SK-N-SH (cell line): ENCODE results near the gene MAPK8IP1. TPM values are rescaled to one million over a fixed set of nuclear protein-coding genes. Genes with fewer than 3 reads are reported as not detected.
A peak's percentile ranks its signal among the peaks of the same experiment; 100 is the strongest.

Source experiments
- CTCF ChIA-PET: fragments of 300-600, 350-600 bp; formaldehyde crosslinking; extraction: SDS; loops from one replicate; lab custom pipeline; 2021; lab: Yijun Ruan, JAX
- POLR2A ChIA-PET: fragments of 350-600 bp; sonication (Branson Sonifier 250); formaldehyde crosslinking; extraction: SDS; loops from one replicate; lab custom pipeline; 2020; ENCODE audit warnings: antibody characterized with exemption, inconsistent platforms; lab: Yijun Ruan, JAX
- DNase-seq: peaks from one replicate; pipeline ENCODE4 v3.0.0; 2012
- H2AFZ ChIP-seq: fragments of 200-600 bp; sonication (generic); 2 replicates; pipeline ENCODE4 v1.8.1; 2016; ENCODE audit warnings: antibody characterized with exemption, mild to moderate bottlenecking, low read depth
- H3F3A ChIP-seq: fragments of 200-600 bp; sonication (generic); replicated peaks from 2 replicates; pipeline ENCODE3; 2016; ENCODE audit warnings: antibody characterized with exemption, mild to moderate bottlenecking; ENCODE audit not compliant: insufficient read depth
- H3K27ac ChIP-seq, 2 experiments: fragments of 200-500 bp in 1 of 2; fragments of 200-600 bp in 1 of 2; sonication (Bioruptor generic) in 1 of 2; sonication (generic), shearing (Covaris generic) in 1 of 2; 2 replicates each; pipeline versions ENCODE4 v1.5.1 to v1.6.1; 2014 to 2016; ENCODE audit warnings: low read depth in 2 of 2, inconsistent platforms in 1 of 2, low read length in 1 of 2, mild to moderate bottlenecking in 1 of 2, mixed read lengths in 1 of 2
- H3K27me3 ChIP-seq: fragments of 200-600 bp; sonication (generic), shearing (Covaris generic); 2 replicates; pipeline ENCODE4 v1.6.1; 2016; ENCODE audit warnings: mixed run types; ENCODE audit not compliant: insufficient read depth
- H3K36me3 ChIP-seq, 2 experiments: fragments of 200-500 bp in 1 of 2; fragments of 200-600 bp in 1 of 2; sonication (Bioruptor generic) in 1 of 2; sonication (generic) in 1 of 2; replicated peaks in 1 of 2; 2 replicates each; pipeline versions ENCODE3 to v1.5.1; 2014 to 2016; ENCODE audit warnings: low read length in 1 of 2, mild to moderate bottlenecking in 1 of 2; ENCODE audit not compliant: insufficient read depth in 2 of 2, control insufficient read depth in 1 of 2
- H3K4me1 ChIP-seq, 2 experiments: fragments of 200-500 bp in 1 of 2; fragments of 200-600 bp in 1 of 2; sonication (Bioruptor generic) in 1 of 2; sonication (generic), shearing (Covaris generic) in 1 of 2; 2 replicates each; pipeline versions ENCODE4 v1.5.1 to v1.6.1; 2014 to 2016; ENCODE audit warnings: low read depth in 1 of 2, low read length in 1 of 2, mixed run types in 1 of 2; ENCODE audit not compliant: insufficient read depth in 2 of 2, control insufficient read depth in 1 of 2
- H3K4me2 ChIP-seq: fragments of 200-600 bp; sonication (generic), shearing (Covaris generic); 2 replicates; pipeline ENCODE4 v1.6.1; 2017; ENCODE audit warnings: mixed run types
- H3K4me3 ChIP-seq, 2 experiments: fragments of 200-500 bp in 1 of 2; fragments of 200-600 bp in 1 of 2; sonication (Bioruptor generic) in 1 of 2; sonication (generic), shearing (Covaris generic) in 1 of 2; 2 replicates each; pipeline versions ENCODE4 v1.5.1 to v1.8.1; 2014 to 2016; ENCODE audit warnings: low read depth in 2 of 2, inconsistent platforms in 1 of 2, low read length in 1 of 2, mild to moderate bottlenecking in 1 of 2, mixed read lengths in 1 of 2, moderate library complexity in 1 of 2
- H3K79me2 ChIP-seq: fragments of 200-600 bp; sonication (generic); 2 replicates; pipeline ENCODE4 v1.8.1; 2017; ENCODE audit warnings: mild to moderate bottlenecking; ENCODE audit not compliant: insufficient read depth
- H3K9ac ChIP-seq: fragments of 200-600 bp; sonication (generic); 2 replicates; pipeline ENCODE4 v1.6.1; 2017; ENCODE audit warnings: mixed run types
- H3K9me2 ChIP-seq: fragments of 200-600 bp; sonication (generic); 2 replicates; pipeline ENCODE4 v1.6.1; 2017; ENCODE audit warnings: mixed run types
- H3K9me3 ChIP-seq: fragments of 200-600 bp; sonication (generic); 2 replicates; pipeline ENCODE4 v1.6.1; 2017; ENCODE audit warnings: mixed run types, mild to moderate bottlenecking, moderate library complexity
- H4K20me1 ChIP-seq: fragments of 200-600 bp; sonication (generic); 2 replicates; pipeline ENCODE4 v1.6.1; 2017; ENCODE audit warnings: mild to moderate bottlenecking, mixed run types; ENCODE audit not compliant: insufficient read depth
- EP300 ChIP-seq, 2 experiments: IDR thresholded peaks; 2 replicates each; pipeline versions ENCODE4 v1.4.0 to v1.6.1; 2012; ENCODE audit warnings: borderline replicate concordance in 1 of 2, low read depth in 1 of 2, low read length in 1 of 2
- EZH2phosphoT487 ChIP-seq: fragments of 200-600 bp; sonication (generic); IDR thresholded peaks from 2 replicates; pipeline ENCODE4 v1.6.1; 2017; ENCODE audit warnings: low read depth, mixed run types, mild to moderate bottlenecking, antibody characterized with exemption, moderate library complexity, borderline replicate concordance
- FOXJ3 ChIP-seq: sonication (generic); formaldehyde crosslinking; IDR thresholded peaks from 2 replicates; pipeline ENCODE4 v1.5.1; 2020; ENCODE audit warnings: mild to moderate bottlenecking, missing genetic modification reagents
- GATA2 ChIP-seq: sonication (generic); formaldehyde crosslinking; IDR thresholded peaks from 2 replicates; pipeline ENCODE4 v1.5.0; 2020; ENCODE audit warnings: mild to moderate bottlenecking, missing genetic modification reagents
- MEF2A ChIP-seq: IDR thresholded peaks from 2 replicates; pipeline ENCODE4 v1.4.0; 2012; ENCODE audit warnings: low read depth, borderline replicate concordance
- MXI1 ChIP-seq: IDR thresholded peaks from 2 replicates; pipeline ENCODE4 v1.6.1; 2012; ENCODE audit warnings: mild to moderate bottlenecking, low read depth, low read length, improper control_type of control experiment
- NFIC ChIP-seq: IDR thresholded peaks from 2 replicates; pipeline ENCODE4 v1.4.0; 2012; ENCODE audit warnings: borderline replicate concordance
- NRF1 ChIP-seq: IDR thresholded peaks from 2 replicates; pipeline ENCODE4 v1.6.1; 2012; ENCODE audit warnings: low read depth, mild to moderate bottlenecking, low read length
- POLR2AphosphoS5 ChIP-seq: IDR thresholded peaks from 2 replicates; pipeline ENCODE4 v1.6.1; 2012; ENCODE audit warnings: low read depth, low read length
- RCOR1 ChIP-seq: fragments of 150-350 bp; IDR thresholded peaks from 2 replicates; pipeline ENCODE4 v1.6.1; 2017; ENCODE audit warnings: antibody characterized with exemption, low read length
- SMC3 ChIP-seq: IDR thresholded peaks from 2 replicates; pipeline ENCODE4 v1.6.1; 2012; ENCODE audit warnings: low read depth, low read length, improper control_type of control experiment
- TAF1 ChIP-seq: IDR thresholded peaks from 2 replicates; pipeline ENCODE4 v1.6.1; 2012; ENCODE audit warnings: low read depth, mild to moderate bottlenecking, low read length, moderate library complexity, borderline replicate concordance
- TEAD4 ChIP-seq: IDR thresholded peaks from 2 replicates; pipeline ENCODE4 v1.4.0; 2012; ENCODE audit warnings: mild to moderate bottlenecking, borderline replicate concordance; ENCODE audit not compliant: insufficient read depth
- WGBS: methylation state at CpG from one replicate; pipeline ENCODE4 v1.1.6; 2017; ENCODE audit warnings: low lambda C conversion rate; 5-methylcytosine and 5-hydroxymethylcytosine counted together
- polyA plus RNA-seq, 3 experiments: library from polyadenylated mRNA; depleted of rRNA; stranded (reverse); fragments of >200 nt; gene quantifications; 2 replicates each; pipeline ENCODE4 v1.2.3, GENCODE V29; 2012
- TF ChIP-seq, protein P1 (sequence below): IDR thresholded peaks from 2 replicates; pipeline ENCODE4 v1.4.0; 2012; ENCODE audit warnings: low read depth, borderline replicate concordance
- TF ChIP-seq, protein P2 (sequence below): IDR thresholded peaks from 2 replicates; pipeline ENCODE4 v1.6.1; 2012; ENCODE audit warnings: mild to moderate bottlenecking, low read depth, low read length, moderate library complexity
- TF ChIP-seq, protein P3 (sequence below): fragments of 200-600 bp; sonication (generic); IDR thresholded peaks from 2 replicates; pipeline ENCODE4 v1.6.1; 2017; ENCODE audit warnings: antibody characterized with exemption, mild to moderate bottlenecking, moderate library complexity
- TF ChIP-seq, protein P4 (sequence below): IDR thresholded peaks from 2 replicates; pipeline ENCODE4; 2012

MAPK8IP1 gene
- polyA plus RNA-seq, 1 of the 3 experiments (the other 2 are of a cell fraction): 12.5 TPM

DNA sequence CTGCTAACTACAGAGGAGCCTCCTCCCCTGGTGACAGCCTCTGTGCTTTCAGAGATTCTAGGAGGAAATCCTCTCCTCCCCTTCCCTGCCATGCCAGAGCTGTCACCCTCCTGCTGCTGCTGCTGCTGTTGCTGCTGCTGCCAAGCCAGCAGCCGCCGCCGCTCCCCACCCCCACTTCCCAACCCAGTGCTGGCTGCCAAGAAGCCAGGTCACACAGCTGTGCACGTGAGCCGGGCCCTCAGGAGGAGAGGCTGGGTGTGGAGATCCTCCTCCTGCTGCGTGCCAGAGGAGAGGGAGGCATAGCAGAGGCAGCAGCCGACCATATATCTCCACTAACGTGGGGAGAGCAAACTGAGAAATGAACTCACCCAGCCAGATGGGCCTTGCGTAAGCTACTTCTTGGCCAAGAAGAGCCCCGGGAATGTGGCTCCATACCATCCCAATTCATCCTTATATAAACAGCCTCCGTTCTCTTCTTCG lies 25.8 kb upstream of the MAPK8IP1 start (continued):
- TF ChIP-seq, protein P1, sequence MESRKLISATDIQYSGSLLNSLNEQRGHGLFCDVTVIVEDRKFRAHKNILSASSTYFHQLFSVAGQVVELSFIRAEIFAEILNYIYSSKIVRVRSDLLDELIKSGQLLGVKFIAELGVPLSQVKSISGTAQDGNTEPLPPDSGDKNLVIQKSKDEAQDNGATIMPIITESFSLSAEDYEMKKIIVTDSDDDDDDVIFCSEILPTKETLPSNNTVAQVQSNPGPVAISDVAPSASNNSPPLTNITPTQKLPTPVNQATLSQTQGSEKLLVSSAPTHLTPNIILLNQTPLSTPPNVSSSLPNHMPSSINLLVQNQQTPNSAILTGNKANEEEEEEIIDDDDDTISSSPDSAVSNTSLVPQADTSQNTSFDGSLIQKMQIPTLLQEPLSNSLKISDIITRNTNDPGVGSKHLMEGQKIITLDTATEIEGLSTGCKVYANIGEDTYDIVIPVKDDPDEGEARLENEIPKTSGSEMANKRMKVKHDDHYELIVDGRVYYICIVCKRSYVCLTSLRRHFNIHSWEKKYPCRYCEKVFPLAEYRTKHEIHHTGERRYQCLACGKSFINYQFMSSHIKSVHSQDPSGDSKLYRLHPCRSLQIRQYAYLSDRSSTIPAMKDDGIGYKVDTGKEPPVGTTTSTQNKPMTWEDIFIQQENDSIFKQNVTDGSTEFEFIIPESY: no peak
- TF ChIP-seq TEAD4: 0 out of 2 replicates have a peak, but pooled peaks have one; percentile 22
- peak; percentile 99 for TF ChIP-seq MXI1
- no peak for TF ChIP-seq EZH2phosphoT487
- TF ChIP-seq, protein P2, sequence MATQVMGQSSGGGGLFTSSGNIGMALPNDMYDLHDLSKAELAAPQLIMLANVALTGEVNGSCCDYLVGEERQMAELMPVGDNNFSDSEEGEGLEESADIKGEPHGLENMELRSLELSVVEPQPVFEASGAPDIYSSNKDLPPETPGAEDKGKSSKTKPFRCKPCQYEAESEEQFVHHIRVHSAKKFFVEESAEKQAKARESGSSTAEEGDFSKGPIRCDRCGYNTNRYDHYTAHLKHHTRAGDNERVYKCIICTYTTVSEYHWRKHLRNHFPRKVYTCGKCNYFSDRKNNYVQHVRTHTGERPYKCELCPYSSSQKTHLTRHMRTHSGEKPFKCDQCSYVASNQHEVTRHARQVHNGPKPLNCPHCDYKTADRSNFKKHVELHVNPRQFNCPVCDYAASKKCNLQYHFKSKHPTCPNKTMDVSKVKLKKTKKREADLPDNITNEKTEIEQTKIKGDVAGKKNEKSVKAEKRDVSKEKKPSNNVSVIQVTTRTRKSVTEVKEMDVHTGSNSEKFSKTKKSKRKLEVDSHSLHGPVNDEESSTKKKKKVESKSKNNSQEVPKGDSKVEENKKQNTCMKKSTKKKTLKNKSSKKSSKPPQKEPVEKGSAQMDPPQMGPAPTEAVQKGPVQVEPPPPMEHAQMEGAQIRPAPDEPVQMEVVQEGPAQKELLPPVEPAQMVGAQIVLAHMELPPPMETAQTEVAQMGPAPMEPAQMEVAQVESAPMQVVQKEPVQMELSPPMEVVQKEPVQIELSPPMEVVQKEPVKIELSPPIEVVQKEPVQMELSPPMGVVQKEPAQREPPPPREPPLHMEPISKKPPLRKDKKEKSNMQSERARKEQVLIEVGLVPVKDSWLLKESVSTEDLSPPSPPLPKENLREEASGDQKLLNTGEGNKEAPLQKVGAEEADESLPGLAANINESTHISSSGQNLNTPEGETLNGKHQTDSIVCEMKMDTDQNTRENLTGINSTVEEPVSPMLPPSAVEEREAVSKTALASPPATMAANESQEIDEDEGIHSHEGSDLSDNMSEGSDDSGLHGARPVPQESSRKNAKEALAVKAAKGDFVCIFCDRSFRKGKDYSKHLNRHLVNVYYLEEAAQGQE: no peak
- TF ChIP-seq, protein P3, sequence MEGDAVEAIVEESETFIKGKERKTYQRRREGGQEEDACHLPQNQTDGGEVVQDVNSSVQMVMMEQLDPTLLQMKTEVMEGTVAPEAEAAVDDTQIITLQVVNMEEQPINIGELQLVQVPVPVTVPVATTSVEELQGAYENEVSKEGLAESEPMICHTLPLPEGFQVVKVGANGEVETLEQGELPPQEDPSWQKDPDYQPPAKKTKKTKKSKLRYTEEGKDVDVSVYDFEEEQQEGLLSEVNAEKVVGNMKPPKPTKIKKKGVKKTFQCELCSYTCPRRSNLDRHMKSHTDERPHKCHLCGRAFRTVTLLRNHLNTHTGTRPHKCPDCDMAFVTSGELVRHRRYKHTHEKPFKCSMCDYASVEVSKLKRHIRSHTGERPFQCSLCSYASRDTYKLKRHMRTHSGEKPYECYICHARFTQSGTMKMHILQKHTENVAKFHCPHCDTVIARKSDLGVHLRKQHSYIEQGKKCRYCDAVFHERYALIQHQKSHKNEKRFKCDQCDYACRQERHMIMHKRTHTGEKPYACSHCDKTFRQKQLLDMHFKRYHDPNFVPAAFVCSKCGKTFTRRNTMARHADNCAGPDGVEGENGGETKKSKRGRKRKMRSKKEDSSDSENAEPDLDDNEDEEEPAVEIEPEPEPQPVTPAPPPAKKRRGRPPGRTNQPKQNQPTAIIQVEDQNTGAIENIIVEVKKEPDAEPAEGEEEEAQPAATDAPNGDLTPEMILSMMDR: no peak
- no peak for TF ChIP-seq TAF1
- TF ChIP-seq FOXJ3: no peak
- TF ChIP-seq SMC3: peak; percentile 29; the same call in 1 of the 2 replicates
- no peak for TF ChIP-seq GATA2 (CRISPR knock-in tag)
- no peak for TF ChIP-seq MEF2A

DNA sequence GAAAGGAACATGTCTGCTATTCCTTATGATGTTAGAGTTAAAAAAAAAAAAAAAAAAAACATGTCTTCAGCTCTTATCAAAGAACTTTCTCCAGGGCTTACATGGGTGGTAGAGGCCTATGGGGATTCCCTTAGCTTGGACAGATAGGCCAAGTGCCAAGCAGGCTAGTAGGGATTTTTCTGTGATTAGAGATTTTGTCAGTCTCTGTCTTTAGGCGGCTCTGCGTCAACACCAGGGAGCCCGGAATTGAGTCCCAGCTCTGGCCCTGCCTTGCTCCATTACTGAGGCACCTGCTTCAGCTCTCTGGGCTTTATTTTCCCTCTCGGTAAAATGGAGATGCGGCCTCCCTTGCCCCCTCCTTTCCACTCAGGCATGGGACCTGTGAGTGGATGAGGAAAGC lies 25.1 kb upstream of the MAPK8IP1 start:
- TF ChIP-seq RCOR1 (no peak), EP300 (IDR thresholded peaks at IDR 0.05; ENCODE audit: borderline replicate concordance in 1 of 2, low read depth in 1 of 2, low read length in 1 of 2) (no peak), TAF1 (no peak), POLR2AphosphoS5 (no peak), NFIC (no peak), MEF2A (no peak), NRF1 (no peak)
- TF ChIP-seq, protein P4, sequence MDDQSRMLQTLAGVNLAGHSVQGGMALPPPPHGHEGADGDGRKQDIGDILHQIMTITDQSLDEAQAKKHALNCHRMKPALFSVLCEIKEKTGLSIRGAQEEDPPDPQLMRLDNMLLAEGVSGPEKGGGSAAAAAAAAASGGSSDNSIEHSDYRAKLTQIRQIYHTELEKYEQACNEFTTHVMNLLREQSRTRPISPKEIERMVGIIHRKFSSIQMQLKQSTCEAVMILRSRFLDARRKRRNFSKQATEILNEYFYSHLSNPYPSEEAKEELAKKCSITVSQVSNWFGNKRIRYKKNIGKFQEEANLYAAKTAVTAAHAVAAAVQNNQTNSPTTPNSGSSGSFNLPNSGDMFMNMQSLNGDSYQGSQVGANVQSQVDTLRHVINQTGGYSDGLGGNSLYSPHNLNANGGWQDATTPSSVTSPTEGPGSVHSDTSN: no peak
- TF ChIP-seq, protein P3: no peak
- no peak overlapping the region; the same call in 1 of the 2 replicates for H3K9ac ChIP-seq
- CTCF ChIA-PET: interaction anchor here (0.8 to 8.1 kb wide), 6 partner anchors 12 to 140 kb away, joined by 3 to 118 read pairs (median 6); no protein-coding TSS in a partner anchor
- peaks cover 36 to 45% of the 10 kb centered on the region in 2 experiments for H3K4me1 ChIP-seq
- no peaks in the 10 kb centered on the region for H3K9me2 ChIP-seq
- WGBS: 100% methylated on average over 5 of the region's 5 CpGs
- no peak overlapping the region for H2AFZ ChIP-seq
- peaks cover 36 to 38% of the 10 kb centered on the region in 2 experiments for H3K36me3 ChIP-seq
- H3K4me2 ChIP-seq: no peak overlapping the region; the same call in 1 of the 2 replicates
- POLR2A ChIA-PET: interaction anchor here (1.1 to 1.2 kb wide), 2 partner anchors 13 to 58 kb away, joined by 5 to 6 read pairs; partner anchors contain the start of gene CRY2
- no peaks in the 10 kb centered on the region for H3K27me3 ChIP-seq
- H4K20me1 ChIP-seq: 0 out of 2 replicates have a peak, but pooled peaks cover 7% of the 10 kb centered on the region
- H3K79me2 ChIP-seq: no peaks in the 10 kb centered on the region; the same call in 1 of the 2 replicates
- H3K4me3 ChIP-seq: no peak overlapping the region
- peaks cover 15% of the 10 kb centered on the region for H3F3A ChIP-seq
- peak overlapping the region; percentile 64 to 95 for H3K27ac ChIP-seq
- no peak for DNase-seq
- H3K9me3 ChIP-seq: no peaks in the 10 kb centered on the region
